ENCODE data around the gene TBC1D10A. TPM values are rescaled to one million over a fixed set of nuclear protein-coding genes. Genes with fewer than 3 reads are reported as not detected.
A peak's percentile ranks its signal among the peaks of the same experiment; 100 is the strongest.

The TBC1D10A gene
- total RNA-seq, 1 experiment from 2014 or later, result 11.1 TPM

DNA sequence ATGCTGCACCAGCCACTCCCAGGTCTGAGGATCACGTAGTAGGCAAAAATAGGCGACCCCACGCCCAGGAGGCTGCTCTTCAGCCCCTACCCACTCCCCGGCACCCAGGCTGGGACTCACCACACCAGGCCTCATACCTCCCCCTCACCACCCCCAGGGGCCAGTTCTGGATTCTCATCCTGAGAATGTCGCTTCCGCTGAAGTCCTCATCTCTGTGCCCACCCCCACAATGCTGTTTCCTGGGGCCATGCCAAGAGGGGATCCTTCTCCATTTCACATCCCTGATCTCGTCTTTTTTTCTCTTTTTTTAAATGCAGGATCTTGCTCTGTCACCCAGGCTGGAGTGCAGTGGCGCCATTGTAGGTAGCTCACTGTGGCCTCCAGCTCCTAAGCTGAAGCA, 58.4 kb downstream of the TBC1D10A start:
- DNase-seq (ENCODE audit: low read depth), result no peak

DNA sequence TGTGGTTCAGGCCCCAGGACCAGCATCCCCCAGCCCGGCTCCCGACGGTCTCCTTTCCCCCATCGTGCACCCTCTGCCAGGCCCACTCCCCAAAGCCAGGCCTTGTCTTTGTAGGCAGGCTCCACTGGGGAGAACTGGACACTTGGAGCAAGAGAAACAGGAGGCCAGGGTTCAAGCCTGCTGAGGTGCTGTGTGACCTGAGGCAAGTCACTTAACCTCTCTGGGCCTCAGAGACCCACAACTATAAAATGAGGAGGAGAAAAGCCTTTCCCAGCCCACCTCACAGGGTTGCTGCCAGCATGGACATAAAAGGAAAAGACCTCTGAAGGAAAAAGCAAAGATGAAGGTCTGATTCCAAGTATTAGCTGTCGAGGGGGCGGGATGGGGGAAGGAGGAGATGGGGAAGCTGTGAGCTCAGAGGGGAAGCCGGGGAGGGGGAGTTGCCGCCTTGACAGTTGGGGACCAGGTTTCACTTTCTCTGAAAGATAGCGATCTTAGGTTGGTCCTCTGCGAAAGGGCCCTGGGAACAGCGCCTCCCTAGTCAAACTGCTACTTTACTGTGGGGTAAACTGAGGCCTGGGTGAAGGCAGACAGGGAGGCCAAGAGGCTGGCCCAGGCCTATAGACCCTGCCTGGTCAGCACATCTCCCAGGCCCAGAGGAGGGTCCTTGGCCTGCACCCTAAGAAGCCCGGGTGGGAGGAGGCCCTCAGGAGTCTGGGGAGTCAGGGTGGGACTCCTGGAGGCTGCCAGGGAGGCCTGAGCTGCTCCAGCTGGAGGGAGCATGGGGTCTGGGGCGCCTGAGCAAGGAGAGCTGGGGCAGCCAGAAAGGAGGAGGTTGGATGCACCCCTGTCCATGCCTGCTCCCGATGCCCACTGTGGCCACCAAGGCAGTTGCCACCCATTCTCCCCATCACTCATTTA, 59.1 kb downstream of the TBC1D10A start:
- DNase-seq (ENCODE audit: low read depth), result no peak

DNA sequence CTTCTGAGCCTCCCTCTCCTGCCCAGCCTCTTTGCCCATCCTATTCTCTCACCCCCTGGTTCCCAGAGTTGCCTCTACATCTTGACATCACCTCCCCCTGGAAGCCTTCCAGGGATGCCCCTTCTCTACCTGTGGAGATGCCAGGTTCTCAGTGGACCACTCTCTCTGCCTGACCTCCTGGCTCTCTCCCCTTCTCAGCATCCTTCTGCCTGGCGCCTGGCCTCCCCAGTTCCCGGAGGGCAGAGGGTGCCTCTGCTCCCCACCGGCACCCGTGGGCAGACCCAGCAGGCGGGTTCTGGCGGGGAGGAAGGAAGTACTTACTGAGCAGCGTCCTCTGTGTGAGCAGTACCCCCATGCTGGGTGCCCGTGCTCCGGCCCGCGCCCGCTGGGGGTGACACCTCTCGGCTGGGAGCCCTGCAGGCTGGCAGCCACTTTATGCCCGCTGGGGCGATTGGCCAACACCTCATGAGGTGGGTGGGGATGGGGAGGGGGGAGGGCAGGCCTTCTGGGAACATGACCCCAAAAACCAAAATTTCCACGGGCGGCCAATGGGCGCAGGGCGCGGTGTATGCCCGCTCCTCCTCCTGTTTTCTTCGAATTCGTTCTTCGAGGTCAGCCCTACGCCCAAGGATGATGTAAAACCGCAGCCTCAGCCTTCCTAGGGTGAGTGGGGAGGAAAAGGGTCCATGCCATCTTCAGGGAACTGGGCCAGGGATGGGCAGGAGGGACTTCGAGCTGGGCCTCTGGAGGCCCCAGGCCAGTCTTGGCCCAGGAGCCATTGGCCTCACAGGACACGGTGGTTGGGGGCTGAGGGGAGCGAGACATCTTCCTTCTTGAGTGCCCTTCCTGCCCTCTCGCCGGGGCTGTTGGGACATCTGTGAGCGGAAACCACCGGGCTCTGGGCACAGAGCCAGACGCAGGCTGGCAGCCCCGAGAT, 60.0 kb downstream of the TBC1D10A start, which contains the start of gene OSM:
TSS of gene OSM (minus strand) at position 407 of the 937 bp plus-strand sequence. CDS start at position 355, 52 bp downstream.
- no peak for DNase-seq (ENCODE audit: low read depth)

DNA sequence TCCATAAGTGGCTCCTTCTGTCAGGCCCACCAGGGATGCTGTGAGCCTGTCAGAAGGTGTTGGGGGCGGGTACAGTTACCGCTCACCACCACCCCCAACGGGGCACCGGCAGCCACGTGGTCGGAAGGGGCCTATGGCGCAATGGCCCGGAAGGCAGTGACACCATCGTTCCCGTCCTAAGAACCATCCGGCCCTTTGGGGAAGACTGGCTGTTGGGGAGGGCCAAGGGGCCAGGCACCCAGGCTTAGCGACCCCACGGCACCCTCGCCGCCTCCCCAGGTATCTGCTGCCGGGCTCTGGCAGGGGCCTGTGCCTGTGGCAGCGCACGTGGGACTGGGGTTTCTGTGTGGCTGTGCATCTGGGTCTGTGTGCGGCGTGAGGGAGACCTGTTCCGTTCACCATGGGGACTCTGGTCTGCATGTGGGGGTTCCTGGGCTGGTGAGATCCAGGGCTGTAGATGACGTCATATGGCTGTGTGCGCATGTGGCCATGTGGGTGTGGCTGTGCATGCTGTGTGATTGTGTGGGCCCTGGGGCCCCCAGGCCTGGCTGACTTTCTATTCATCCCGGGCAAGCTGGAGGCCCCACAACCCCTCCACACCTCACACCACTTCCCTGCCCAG, 60.8 kb downstream of the TBC1D10A start:
- DNase-seq (ENCODE audit: low read depth), result no peak

DNA sequence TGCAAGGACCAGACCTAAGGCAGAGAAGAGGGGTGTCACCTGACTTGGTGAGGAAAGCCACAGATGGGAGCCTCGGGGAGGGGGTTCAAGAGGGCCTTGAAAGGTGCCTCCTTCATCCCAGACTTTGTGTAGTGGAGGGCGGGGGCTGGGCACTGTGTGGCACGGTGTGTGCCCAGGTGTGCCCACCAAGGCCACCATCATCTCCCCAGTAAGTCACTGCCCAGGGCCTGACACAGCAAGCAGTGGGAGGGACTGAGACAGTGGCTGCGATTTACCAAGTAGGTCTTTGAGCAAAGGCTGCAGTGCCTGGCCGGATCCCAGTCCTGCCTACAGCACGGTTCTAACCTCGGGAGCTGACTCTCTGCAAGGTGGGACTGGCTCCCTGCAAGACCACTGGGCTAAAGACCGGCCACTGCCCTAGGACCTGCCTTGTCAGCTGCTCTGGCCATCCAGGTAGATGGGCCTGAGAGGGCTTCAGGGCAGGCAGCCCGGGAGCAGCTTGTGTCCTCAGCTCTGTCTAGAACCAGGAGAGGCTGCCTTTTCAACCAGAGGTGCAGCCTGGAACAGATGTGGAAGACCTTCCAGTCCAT, 61.5 kb downstream of the TBC1D10A start:
- DNase-seq (ENCODE audit: low read depth), result no peak

DNA sequence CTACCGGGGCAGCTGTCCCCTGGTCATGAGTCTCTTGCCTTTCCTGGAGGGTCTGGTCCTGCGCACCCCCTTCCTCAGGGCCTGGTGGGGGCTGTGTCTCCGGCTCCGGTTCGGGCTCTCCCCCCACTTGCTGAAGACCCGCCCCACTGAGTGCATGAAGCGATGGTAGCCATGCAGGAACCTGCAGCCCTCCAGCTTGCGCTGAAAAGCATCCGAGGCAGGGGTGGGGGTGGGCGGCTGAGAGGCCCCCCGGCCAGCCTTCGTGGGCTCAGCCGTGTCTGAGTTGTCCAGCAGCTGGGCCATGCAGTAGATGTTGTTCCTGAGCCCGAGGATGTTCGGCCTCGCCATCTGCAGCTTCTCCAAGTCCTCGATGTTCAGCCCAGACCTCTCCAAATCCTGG, 62.9 kb downstream of the TBC1D10A start:
- DNase-seq (ENCODE audit: low read depth), result no peak

DNA sequence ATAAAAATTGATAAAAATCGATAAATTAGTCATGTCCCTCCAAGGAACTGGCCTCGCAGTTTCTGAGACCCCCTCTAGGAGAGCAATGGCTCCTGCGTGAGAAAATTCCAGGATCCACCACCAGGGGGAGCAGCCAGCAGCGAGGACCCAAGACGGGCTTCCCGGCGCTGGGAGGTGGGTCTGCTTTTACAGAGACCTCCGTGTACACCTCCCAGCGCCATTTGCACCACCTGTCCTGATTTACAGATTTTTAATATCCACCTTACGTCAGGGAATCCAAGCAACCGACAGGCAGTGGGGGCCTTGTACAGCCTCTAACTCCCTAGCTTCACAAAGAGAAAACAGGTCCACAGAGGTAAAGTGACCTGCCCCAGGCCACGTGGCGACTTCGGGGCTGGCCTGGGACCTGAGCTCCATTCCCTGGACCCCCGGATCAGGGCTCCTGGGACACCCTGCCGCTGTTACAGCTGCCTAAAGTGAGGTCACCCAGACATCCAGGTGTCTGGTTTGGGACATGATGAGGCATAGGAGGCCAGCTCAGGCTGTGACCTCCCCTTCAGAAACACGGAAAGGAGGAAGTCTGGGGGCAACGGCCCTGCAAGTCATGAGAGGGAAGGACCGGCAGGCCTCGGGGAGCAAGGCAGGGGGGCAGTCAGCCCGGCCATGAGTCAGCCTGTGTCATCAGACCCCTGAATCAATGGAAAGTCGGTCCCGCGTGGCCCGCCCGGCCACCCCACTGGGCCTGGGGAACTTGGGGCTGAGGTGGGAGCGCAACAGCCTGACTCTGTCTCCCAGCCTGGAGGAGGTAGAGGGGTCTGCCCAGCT, 63.6 kb downstream of the TBC1D10A start:
- DNase-seq (ENCODE audit: low read depth), result peak; percentile 56

DNA sequence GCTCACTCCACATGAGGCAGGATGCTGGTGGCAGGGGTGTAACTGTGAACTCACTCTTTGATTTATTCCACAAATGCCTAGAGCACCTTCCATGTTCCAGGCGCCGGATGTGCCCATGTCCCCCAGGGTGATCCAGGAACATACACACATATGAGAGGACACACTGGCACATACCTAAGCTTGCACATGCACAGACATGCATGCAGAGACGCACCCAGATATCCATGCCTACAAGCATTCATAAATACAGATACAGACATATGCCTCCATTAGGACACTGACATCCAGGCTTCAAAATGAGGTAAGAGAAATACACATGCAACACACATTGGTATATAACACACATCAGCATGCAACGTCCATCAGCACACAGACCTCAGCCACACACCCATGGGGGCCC, 64.6 kb downstream of the TBC1D10A start:
- no peak for DNase-seq (ENCODE audit: low read depth)

DNA sequence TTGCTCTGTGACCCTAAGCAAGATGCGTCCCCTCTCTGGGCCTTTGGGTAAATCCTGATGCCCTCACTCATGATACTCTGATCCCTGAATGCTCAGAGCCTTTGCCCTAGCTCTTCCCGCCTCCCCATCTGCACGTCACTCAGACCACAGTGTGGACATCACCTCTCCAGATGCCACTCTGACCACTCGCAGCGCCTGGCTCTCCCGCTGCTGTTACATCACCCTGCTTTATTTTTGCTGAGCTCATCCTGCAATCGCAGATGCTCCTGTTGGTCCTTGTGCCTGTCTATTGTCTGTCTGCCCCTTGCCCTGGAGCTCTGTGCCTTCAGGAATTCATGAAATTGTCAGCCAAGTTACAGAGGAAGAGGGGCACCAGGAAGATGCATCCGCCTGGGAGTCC, 65.6 kb downstream of the TBC1D10A start:
- DNase-seq (ENCODE audit: low read depth), result no peak

DNA sequence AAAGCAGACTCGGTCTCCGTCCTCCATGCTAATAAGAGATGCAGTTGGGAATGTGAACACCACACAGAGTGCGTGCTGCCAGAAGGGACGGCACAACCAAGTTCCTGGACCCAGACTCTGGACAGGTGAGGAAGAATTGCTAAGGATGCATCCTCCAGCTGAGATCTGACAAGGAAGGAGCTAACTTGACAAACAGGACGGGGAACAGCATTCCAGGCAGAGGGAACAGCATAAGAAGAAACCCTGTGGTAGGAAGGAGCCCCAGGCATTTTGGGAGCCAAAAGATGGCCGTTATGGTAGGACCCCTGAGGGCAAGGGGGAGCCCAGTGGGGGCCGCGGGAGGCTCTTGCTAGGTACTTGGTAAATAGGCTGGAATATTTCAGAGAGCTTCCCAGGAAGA, 66.1 kb downstream of the TBC1D10A start:
- DNase-seq (ENCODE audit: low read depth), result no peak

DNA sequence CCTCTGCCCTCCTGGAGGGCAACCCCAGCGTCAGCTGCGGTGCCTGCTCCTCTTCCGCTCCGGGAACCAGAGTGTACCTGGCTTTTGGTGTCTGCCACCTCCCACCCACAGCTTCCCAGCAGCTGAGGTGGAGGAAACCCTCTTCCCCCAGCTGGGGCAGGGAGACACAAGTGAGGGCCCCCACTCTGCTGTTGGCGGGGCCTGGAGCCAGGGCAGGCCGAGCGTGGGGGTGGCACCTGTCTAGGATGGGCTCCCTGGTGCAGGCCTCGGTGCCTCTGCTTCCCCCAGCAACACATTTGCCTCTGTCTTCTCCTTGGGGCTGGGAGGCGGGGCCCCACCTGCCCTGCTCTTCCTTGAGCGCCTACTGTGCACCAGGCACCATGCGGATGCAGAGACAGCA, 66.5 kb downstream of the TBC1D10A start:
- DNase-seq (ENCODE audit: low read depth), result no peak

DNA sequence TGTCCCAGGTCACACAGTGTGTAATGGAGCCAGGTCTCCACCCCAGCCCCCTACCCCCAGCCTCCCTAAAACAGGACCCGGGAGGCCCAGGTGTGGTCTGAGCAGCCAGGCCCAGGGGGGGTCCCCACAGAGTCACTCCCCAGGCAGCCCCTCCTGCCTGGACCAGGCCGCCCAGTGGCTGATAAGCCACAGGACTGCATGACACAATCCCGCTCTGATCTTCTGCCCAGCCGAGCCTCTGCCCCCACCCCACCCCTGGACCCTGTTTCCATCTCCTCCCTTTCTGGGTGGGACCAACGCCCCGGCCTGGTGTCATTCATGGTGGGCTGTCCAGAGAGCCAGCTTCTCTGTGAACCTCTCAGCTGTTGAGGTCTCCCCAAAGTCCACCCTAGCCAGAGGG, 72.4 kb downstream of the TBC1D10A start:
- no peak for DNase-seq (ENCODE audit: low read depth)

DNA sequence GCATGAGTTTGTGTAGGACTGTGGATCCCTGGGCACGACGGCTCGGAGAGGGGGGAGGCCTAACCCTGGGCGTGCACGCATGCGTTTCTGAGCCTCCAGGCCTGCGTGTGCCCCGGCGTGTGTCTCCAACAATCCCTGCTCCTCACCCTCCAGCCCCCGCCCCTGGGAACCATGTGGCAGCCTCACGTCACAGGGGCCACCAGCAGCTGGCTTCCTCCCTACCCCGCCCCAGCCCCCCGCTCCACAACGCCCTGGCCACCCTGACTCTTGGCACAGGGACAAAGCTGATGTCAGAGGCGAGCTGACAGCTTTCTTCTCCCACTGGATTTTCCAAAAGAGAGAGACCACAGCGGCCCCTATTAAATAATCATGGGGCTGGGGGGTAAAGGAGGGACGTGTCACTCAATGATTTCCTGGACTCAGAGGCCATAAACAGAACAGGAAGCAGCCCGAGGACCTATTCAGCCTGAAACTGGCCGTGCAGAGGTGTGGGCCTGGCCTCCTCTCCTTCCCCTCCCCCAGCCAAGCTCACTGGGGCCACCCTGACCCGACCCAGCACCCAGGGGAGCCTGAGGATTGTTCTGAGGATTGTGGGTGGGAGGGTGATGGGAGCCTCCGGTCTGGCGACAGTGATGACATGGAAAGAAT, 73.4 kb downstream of the TBC1D10A start:
- no peak for DNase-seq (ENCODE audit: low read depth)

DNA sequence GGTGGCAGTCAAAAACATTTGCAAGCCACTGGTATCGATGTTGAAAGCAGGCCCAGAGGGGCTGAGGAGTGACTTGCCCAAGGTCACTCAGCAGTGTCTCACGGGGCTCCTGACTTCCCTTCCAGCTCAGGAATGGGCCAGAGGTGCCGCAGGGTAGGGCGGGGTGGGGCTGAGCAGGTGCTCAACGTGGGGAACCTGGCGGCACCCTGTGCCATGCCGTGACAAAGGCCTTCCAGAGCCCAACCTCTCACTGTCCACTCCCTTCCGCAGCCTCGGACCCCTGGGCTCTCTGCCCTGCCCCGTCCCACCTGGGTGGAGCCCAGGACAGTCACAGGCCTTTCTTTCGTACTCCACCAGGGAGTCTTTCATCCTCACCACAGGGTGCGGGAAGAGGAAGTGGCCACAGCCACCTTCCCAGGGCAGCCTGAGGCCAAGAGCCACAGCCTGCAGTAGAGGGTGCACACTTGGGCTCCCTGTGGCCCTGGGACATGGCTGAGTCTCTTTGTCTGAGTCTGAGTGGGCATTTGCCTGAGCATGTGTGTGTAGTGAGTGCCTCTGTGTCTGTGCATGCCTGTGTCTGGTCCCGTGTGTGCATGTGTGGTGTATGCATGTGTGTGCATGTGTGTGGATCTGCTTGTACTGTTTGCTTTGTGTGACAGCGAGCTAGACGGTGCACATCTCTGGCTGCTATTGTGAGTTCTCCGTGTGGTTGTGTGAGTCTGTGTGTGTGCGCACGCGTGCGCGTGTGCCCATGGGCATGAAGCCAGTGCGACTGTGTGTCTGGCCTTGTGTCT, 74.1 kb downstream of the TBC1D10A start:
- peak; percentile 33 for DNase-seq (ENCODE audit: low read depth)

DNA sequence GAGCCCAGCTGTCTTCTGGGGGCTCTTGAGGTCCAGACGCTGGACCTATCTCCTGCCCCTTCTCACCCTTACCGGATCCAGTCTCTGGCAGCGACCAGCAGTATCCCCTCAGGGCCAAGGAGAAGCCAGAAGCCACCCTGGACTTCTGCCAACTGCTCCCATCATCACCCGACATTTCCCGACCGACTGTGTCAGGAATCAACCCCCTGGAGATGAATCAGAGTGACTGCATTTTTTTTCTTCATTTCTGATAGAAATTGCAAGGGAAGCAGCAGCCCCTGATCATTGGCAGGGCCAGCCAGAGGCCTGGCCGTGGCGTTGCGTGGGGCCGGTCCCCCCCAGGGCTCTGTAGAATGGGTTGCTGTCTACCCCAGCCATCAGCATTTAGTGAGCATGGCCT, 75.0 kb downstream of the TBC1D10A start:
- DNase-seq (ENCODE audit: low read depth), result peak; percentile 76

DNA sequence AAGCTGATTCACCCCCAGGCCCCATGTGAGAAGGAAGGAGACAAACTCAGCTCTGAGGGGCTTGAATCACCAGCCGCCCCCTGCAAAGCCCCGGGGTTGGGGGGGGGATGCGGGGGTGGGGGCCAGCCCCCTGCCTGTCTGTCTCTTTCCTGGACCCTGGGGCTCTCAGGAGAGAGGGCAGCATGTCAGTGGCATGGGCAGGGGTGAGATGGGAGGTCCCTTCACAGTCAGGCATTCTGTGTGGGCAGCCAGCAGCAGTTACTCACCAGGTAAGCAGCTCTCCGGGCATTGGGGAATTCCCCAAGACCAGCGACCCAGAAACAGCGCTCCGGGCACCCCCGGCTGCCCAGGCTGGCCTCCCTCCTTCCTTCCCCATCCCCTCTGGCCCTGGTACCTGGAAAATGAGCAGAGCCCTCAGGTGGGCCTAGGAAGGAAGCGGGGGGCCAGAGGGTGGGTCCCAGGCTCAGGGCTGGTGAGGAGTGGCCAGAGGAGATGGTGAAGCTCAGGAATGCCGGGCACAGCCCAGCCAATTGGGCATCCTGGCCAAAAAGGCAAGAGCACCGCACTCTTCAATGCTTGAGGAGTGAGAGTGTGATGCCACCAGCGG, 76.0 kb downstream of the TBC1D10A start:
- DNase-seq (ENCODE audit: low read depth), result peak; percentile 76

DNA sequence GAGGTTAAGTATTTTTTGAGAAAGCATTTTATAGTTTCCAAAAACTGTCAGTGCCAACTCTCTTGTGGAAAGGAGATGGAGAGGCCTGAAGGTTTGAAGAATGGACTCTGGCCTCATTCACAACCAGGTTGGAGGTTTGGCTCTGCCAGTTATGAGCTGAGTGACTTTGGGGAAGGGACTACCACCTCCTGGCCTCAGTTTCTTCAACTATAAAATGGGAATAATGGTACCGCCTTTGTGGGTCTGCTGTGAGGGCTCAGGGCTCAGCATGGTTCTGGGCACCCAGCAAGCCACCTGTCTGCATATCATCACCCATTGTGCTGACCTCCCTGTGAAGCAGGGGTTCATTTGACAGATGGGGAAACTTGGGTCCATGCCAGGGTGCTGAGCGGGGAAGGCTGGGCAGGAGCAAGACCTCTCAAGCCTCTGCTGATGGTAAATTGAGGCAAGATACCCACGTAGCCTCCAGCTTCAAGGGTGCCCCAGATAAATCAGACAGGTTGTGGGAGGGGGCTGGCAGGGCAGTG, 76.6 kb downstream of the TBC1D10A start:
- DNase-seq (ENCODE audit: low read depth), result no peak
